Panc1 (cell line): Measurements from ENCODE around the gene GJC2. TPM values are rescaled to one million over a fixed set of nuclear protein-coding genes. Genes with fewer than 3 reads are reported as not detected.

Source experiments
- ATAC-seq: fragments of 200-7000 bp; cut with Tn5 transposase; 2 replicates; pipeline ENCODE4 v1.9.1; 2020; ENCODE audit warnings: mild to moderate bottlenecking, moderate library complexity
- BruUV-seq: library from RNA; stranded (reverse); fragments of 400-500 nt; replicated peaks from 2 replicates; lab custom pipeline; 2021; lab: Mats Ljungman, UMichigan
- CTCF ChIA-PET: fragments of 300-600 bp; sonication (Branson Sonifier 250); formaldehyde crosslinking; loops from one replicate; lab custom pipeline; 2022; ENCODE audit warnings: antibody characterized with exemption; lab: Charles Lee
- POLR2A ChIA-PET: fragments of 300-600 bp; sonication (Branson Sonifier 250); formaldehyde crosslinking; loops from one replicate; lab custom pipeline; 2022; ENCODE audit warnings: antibody characterized with exemption; lab: Charles Lee
- DNase-seq: peaks from one replicate; pipeline ENCODE4 v3.0.0-alpha.2; 2010; ENCODE audit warnings: low read depth, low spot score
- H3K27ac ChIP-seq: 2 replicates; pipeline ENCODE4 v1.5.1; 2011; ENCODE audit warnings: mild to moderate bottlenecking, low read length, inconsistent platforms
- H3K27me3 ChIP-seq: fragments of 200-500 bp; sonication (Bioruptor generic); 2 replicates; pipeline ENCODE4 v1.6.0; 2014; ENCODE audit warnings: low read length, inconsistent platforms; ENCODE audit not compliant: control insufficient read depth, insufficient read depth
- H3K36me3 ChIP-seq: fragments of 200-500 bp; sonication (Bioruptor generic); 2 replicates; pipeline ENCODE4 v1.5.1; 2014; ENCODE audit warnings: inconsistent platforms, mild to moderate bottlenecking, low read length, moderate library complexity; ENCODE audit not compliant: control insufficient read depth, insufficient read depth
- H3K4me1 ChIP-seq: 2 replicates; pipeline ENCODE4 v1.5.1; 2011; ENCODE audit warnings: inconsistent platforms, mild to moderate bottlenecking, low read length, moderate library complexity; ENCODE audit not compliant: control insufficient read depth, insufficient read depth
- H3K4me3 ChIP-seq, 2 experiments: 2 replicates each; pipeline ENCODE4 v1.5.1; 2011 to 2012; ENCODE audit warnings: low read depth in 2 of 2, low read length in 2 of 2, mild to moderate bottlenecking in 2 of 2, inconsistent platforms in 1 of 2, moderate library complexity in 1 of 2
- H3K9me3 ChIP-seq: fragments of 200-500 bp; sonication (Bioruptor generic); 2 replicates; pipeline ENCODE4 v1.5.1; 2014; ENCODE audit warnings: low read depth, mild to moderate bottlenecking, inconsistent platforms, low read length, moderate library complexity; ENCODE audit not compliant: control insufficient read depth, insufficient read depth
- POLR2AphosphoS5 ChIP-seq: IDR thresholded peaks from 2 replicates; pipeline ENCODE4 v1.6.1; 2012; ENCODE audit warnings: mild to moderate bottlenecking, low read depth, low read length, moderate library complexity
- SIN3A ChIP-seq: IDR thresholded peaks from 2 replicates; pipeline ENCODE4 v1.6.1; 2012; ENCODE audit warnings: low read depth, mild to moderate bottlenecking, low read length, moderate library complexity, borderline replicate concordance; ENCODE audit not compliant: insufficient read depth
- TCF7L2 ChIP-seq: IDR thresholded peaks from 2 replicates; pipeline ENCODE4 v1.6.1; 2011; ENCODE audit warnings: mild to moderate bottlenecking, low read depth, low read length, inconsistent platforms
- in situ Hi-C: cut with HindIII; loops from 2 replicates; pipeline ENCODE4 v1.10.0; 2016; ENCODE audit warnings: low sequenced_read_pairs, low pct_unique_long_range_greater_than_20kb
- intact Hi-C: fragments of 100-400 bp; cut with micrococcal nuclease; formaldehyde crosslinking; loops from one replicate; pipeline ENCODE4 v1.10.0; 2022; ENCODE audit not compliant: unreplicated experiment
- total RNA-seq: library from RNA; stranded (reverse); gene quantifications from one replicate; pipeline ENCODE4 v1.2.1, GENCODE V29; 2021; ENCODE audit not compliant: unreplicated experiment
- TF ChIP-seq, protein P1 (sequence below), 2 experiments: IDR thresholded peaks; 2 replicates each; pipeline ENCODE4 v1.6.1; 2011 to 2012; ENCODE audit warnings: low read depth in 2 of 2, control low read depth in 1 of 2, low read length in 1 of 2, mild to moderate bottlenecking in 1 of 2, moderate library complexity in 1 of 2; ENCODE audit not compliant: insufficient read depth in 1 of 2
- TF ChIP-seq, protein P2 (sequence below): fragments of 450-650 bp; IDR thresholded peaks from 2 replicates; pipeline ENCODE4 v1.5.1; 2017; ENCODE audit warnings: mild to moderate bottlenecking

Gene GJC2
- total RNA-seq, 1 experiment from 2014 or later = 2.4 TPM

- Histone ChIP-seq H3K36me3 (no peaks in the 10 kb centered on the region), H3K4me1 (peaks cover 4% of the 10 kb centered on the region; the same call in 1 of the 2 replicates), H3K4me3 (no peak overlapping the region), H3K27me3 (no peaks in the 10 kb centered on the region), H3K27ac (no peak overlapping the region), H3K9me3 (no peaks in the 10 kb centered on the region)
- intact Hi-C loops = no loop called here
- POLR2A ChIA-PET = no interaction called here
- CTCF ChIA-PET = no interaction called here
- in situ Hi-C loops = no loop called here
- TF ChIP-seq, protein P1, sequence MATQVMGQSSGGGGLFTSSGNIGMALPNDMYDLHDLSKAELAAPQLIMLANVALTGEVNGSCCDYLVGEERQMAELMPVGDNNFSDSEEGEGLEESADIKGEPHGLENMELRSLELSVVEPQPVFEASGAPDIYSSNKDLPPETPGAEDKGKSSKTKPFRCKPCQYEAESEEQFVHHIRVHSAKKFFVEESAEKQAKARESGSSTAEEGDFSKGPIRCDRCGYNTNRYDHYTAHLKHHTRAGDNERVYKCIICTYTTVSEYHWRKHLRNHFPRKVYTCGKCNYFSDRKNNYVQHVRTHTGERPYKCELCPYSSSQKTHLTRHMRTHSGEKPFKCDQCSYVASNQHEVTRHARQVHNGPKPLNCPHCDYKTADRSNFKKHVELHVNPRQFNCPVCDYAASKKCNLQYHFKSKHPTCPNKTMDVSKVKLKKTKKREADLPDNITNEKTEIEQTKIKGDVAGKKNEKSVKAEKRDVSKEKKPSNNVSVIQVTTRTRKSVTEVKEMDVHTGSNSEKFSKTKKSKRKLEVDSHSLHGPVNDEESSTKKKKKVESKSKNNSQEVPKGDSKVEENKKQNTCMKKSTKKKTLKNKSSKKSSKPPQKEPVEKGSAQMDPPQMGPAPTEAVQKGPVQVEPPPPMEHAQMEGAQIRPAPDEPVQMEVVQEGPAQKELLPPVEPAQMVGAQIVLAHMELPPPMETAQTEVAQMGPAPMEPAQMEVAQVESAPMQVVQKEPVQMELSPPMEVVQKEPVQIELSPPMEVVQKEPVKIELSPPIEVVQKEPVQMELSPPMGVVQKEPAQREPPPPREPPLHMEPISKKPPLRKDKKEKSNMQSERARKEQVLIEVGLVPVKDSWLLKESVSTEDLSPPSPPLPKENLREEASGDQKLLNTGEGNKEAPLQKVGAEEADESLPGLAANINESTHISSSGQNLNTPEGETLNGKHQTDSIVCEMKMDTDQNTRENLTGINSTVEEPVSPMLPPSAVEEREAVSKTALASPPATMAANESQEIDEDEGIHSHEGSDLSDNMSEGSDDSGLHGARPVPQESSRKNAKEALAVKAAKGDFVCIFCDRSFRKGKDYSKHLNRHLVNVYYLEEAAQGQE (IDR thresholded peaks at IDR 0.05; ENCODE audit: insufficient read depth in 1 of 2, low read depth in 2 of 2, low read length in 1 of 2) = no peak
- TF ChIP-seq POLR2AphosphoS5 (no peak), TCF7L2 (no peak), SIN3A (no peak)
- TF ChIP-seq, protein P2, sequence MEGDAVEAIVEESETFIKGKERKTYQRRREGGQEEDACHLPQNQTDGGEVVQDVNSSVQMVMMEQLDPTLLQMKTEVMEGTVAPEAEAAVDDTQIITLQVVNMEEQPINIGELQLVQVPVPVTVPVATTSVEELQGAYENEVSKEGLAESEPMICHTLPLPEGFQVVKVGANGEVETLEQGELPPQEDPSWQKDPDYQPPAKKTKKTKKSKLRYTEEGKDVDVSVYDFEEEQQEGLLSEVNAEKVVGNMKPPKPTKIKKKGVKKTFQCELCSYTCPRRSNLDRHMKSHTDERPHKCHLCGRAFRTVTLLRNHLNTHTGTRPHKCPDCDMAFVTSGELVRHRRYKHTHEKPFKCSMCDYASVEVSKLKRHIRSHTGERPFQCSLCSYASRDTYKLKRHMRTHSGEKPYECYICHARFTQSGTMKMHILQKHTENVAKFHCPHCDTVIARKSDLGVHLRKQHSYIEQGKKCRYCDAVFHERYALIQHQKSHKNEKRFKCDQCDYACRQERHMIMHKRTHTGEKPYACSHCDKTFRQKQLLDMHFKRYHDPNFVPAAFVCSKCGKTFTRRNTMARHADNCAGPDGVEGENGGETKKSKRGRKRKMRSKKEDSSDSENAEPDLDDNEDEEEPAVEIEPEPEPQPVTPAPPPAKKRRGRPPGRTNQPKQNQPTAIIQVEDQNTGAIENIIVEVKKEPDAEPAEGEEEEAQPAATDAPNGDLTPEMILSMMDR = no peak
- DNase-seq (no peak), ATAC-seq (no peak)
- no TSS peak for BruUV-seq
Observed at GRCh38 chr1:228177183-228177475, 27.4 kb downstream of the GJC2 start.

GRCh38 chr1:228177721-228178710 lies 28.3 kb downstream of the GJC2 start:
- no peaks in the 10 kb centered on the region for H3K9me3 ChIP-seq
- in situ Hi-C loops = no loop called here
- intact Hi-C loops = no loop called here
- TF ChIP-seq, protein P2 = no peak
- TF ChIP-seq SIN3A = no peak
- TF ChIP-seq, protein P1 (IDR thresholded peaks at IDR 0.05; ENCODE audit: insufficient read depth in 1 of 2, low read depth in 2 of 2, low read length in 1 of 2) = no peak
- no peak for TF ChIP-seq TCF7L2
- TF ChIP-seq POLR2AphosphoS5 = no peak
- H3K4me1 ChIP-seq = peaks cover 4% of the 10 kb centered on the region; the same call in 1 of the 2 replicates
- no peaks in the 10 kb centered on the region for H3K27me3 ChIP-seq
- no peaks in the 10 kb centered on the region for H3K36me3 ChIP-seq
- CTCF ChIA-PET = no interaction called here
- no peak overlapping the region for H3K27ac ChIP-seq
- no TSS peak for BruUV-seq
- POLR2A ChIA-PET = interaction anchor here (0.6 kb wide), 1 partner anchor 24 kb away, joined by 3 read pairs; no protein-coding TSS in a partner anchor
- DNase-seq = no peak
- no peak for ATAC-seq
- H3K4me3 ChIP-seq = no peak overlapping the region
